Panc1 (cell line): ENCODE data around the gene TRMT44. TPM values are rescaled to one million over a fixed set of nuclear protein-coding genes. Genes with fewer than 3 reads are reported as not detected.

Experiments
- ATAC-seq: fragments of 200-7000 bp; cut with Tn5 transposase; 2 replicates; pipeline ENCODE4 v1.9.1; 2020; ENCODE audit warnings: mild to moderate bottlenecking, moderate library complexity
- BruUV-seq: library from RNA; stranded (reverse); fragments of 400-500 nt; replicated peaks from 2 replicates; lab custom pipeline; 2021; lab: Mats Ljungman, UMichigan
- CTCF ChIA-PET: fragments of 300-600 bp; sonication (Branson Sonifier 250); formaldehyde crosslinking; loops from one replicate; lab custom pipeline; 2022; ENCODE audit warnings: antibody characterized with exemption; lab: Charles Lee
- POLR2A ChIA-PET: fragments of 300-600 bp; sonication (Branson Sonifier 250); formaldehyde crosslinking; loops from one replicate; lab custom pipeline; 2022; ENCODE audit warnings: antibody characterized with exemption; lab: Charles Lee
- DNase-seq: peaks from one replicate; pipeline ENCODE4 v3.0.0-alpha.2; 2010; ENCODE audit warnings: low read depth, low spot score
- H3K27ac ChIP-seq: 2 replicates; pipeline ENCODE4 v1.5.1; 2011; ENCODE audit warnings: mild to moderate bottlenecking, low read length, inconsistent platforms
- H3K27me3 ChIP-seq: fragments of 200-500 bp; sonication (Bioruptor generic); 2 replicates; pipeline ENCODE4 v1.6.0; 2014; ENCODE audit warnings: low read length, inconsistent platforms; ENCODE audit not compliant: control insufficient read depth, insufficient read depth
- H3K36me3 ChIP-seq: fragments of 200-500 bp; sonication (Bioruptor generic); 2 replicates; pipeline ENCODE4 v1.5.1; 2014; ENCODE audit warnings: inconsistent platforms, mild to moderate bottlenecking, low read length, moderate library complexity; ENCODE audit not compliant: control insufficient read depth, insufficient read depth
- H3K4me1 ChIP-seq: 2 replicates; pipeline ENCODE4 v1.5.1; 2011; ENCODE audit warnings: inconsistent platforms, mild to moderate bottlenecking, low read length, moderate library complexity; ENCODE audit not compliant: control insufficient read depth, insufficient read depth
- H3K4me3 ChIP-seq, 2 experiments: 2 replicates each; pipeline ENCODE4 v1.5.1; 2011 to 2012; ENCODE audit warnings: low read depth in 2 of 2, low read length in 2 of 2, mild to moderate bottlenecking in 2 of 2, inconsistent platforms in 1 of 2, moderate library complexity in 1 of 2
- H3K9me3 ChIP-seq: fragments of 200-500 bp; sonication (Bioruptor generic); 2 replicates; pipeline ENCODE4 v1.5.1; 2014; ENCODE audit warnings: low read depth, mild to moderate bottlenecking, inconsistent platforms, low read length, moderate library complexity; ENCODE audit not compliant: control insufficient read depth, insufficient read depth
- CTCF ChIP-seq: fragments of 450-650 bp; IDR thresholded peaks from 2 replicates; pipeline ENCODE4 v1.5.1; 2017; ENCODE audit warnings: mild to moderate bottlenecking
- POLR2AphosphoS5 ChIP-seq: IDR thresholded peaks from 2 replicates; pipeline ENCODE4 v1.6.1; 2012; ENCODE audit warnings: mild to moderate bottlenecking, low read depth, low read length, moderate library complexity
- REST ChIP-seq, 2 experiments: IDR thresholded peaks; 2 replicates each; pipeline ENCODE4 v1.6.1; 2011 to 2012; ENCODE audit warnings: low read depth in 2 of 2, control low read depth in 1 of 2, low read length in 1 of 2, mild to moderate bottlenecking in 1 of 2, moderate library complexity in 1 of 2; ENCODE audit not compliant: insufficient read depth in 1 of 2
- SIN3A ChIP-seq: IDR thresholded peaks from 2 replicates; pipeline ENCODE4 v1.6.1; 2012; ENCODE audit warnings: low read depth, mild to moderate bottlenecking, low read length, moderate library complexity, borderline replicate concordance; ENCODE audit not compliant: insufficient read depth
- TCF7L2 ChIP-seq: IDR thresholded peaks from 2 replicates; pipeline ENCODE4 v1.6.1; 2011; ENCODE audit warnings: mild to moderate bottlenecking, low read depth, low read length, inconsistent platforms
- in situ Hi-C: cut with HindIII; loops from 2 replicates; pipeline ENCODE4 v1.10.0; 2016; ENCODE audit warnings: low sequenced_read_pairs, low pct_unique_long_range_greater_than_20kb
- intact Hi-C: fragments of 100-400 bp; cut with micrococcal nuclease; formaldehyde crosslinking; loops from one replicate; pipeline ENCODE4 v1.10.0; 2022; ENCODE audit not compliant: unreplicated experiment
- total RNA-seq: library from RNA; stranded (reverse); gene quantifications from one replicate; pipeline ENCODE4 v1.2.1, GENCODE V29; 2021; ENCODE audit not compliant: unreplicated experiment

Gene TRMT44
- total RNA-seq, 1 experiment from 2014 or later = 10.8 TPM

- H3K9me3 ChIP-seq = no peaks in the 10 kb centered on the region
- TF ChIP-seq SIN3A (no peak), TCF7L2 (no peak), REST (IDR thresholded peaks at IDR 0.05; ENCODE audit: insufficient read depth in 1 of 2, low read depth in 2 of 2, low read length in 1 of 2) (no peak), CTCF (no peak), POLR2AphosphoS5 (no peak)
- H3K4me1 ChIP-seq = no peaks in the 10 kb centered on the region
- ATAC-seq (no peak), DNase-seq (no peak)
- no TSS peak for BruUV-seq
- H3K36me3 ChIP-seq = no peaks in the 10 kb centered on the region
- intact Hi-C loops = no loop called here
- no peak overlapping the region for H3K4me3 ChIP-seq
- ChIA-PET POLR2A (no interaction called here), CTCF (no interaction called here)
- in situ Hi-C loops = no loop called here
- H3K27ac ChIP-seq = no peak overlapping the region
- no peaks in the 10 kb centered on the region for H3K27me3 ChIP-seq
These were observed 63.9 kb downstream of the TRMT44 start for GRCh38 chr4:8504279-8505007.

GRCh38 chr4:8505229-8505628 is 64.7 kb downstream of the TRMT44 start:
- Histone ChIP-seq H3K9me3 (no peaks in the 10 kb centered on the region), H3K4me1 (no peaks in the 10 kb centered on the region), H3K27ac (no peak overlapping the region), H3K4me3 (no peak overlapping the region), H3K27me3 (no peaks in the 10 kb centered on the region), H3K36me3 (no peaks in the 10 kb centered on the region)
- DNase-seq = no peak
- ChIA-PET POLR2A (no interaction called here), CTCF (no interaction called here)
- TF ChIP-seq POLR2AphosphoS5 = no peak
- no peak for TF ChIP-seq TCF7L2
- TF ChIP-seq CTCF = no peak
- no peak for TF ChIP-seq SIN3A
- no peak for TF ChIP-seq REST (IDR thresholded peaks at IDR 0.05; ENCODE audit: insufficient read depth in 1 of 2, low read depth in 2 of 2, low read length in 1 of 2)
- BruUV-seq = no TSS peak
- in situ Hi-C loops = no loop called here
- no peak for ATAC-seq
- intact Hi-C loops = no loop called here
